Measurements from ENCODE around the gene USP22. TPM values are rescaled to one million over a fixed set of nuclear protein-coding genes. Genes with fewer than 3 reads are reported as not detected.

USP22 gene
- total and polyA plus RNA-seq, 2 experiments from 2014 or later = 68.9 to 296 TPM

DNA sequence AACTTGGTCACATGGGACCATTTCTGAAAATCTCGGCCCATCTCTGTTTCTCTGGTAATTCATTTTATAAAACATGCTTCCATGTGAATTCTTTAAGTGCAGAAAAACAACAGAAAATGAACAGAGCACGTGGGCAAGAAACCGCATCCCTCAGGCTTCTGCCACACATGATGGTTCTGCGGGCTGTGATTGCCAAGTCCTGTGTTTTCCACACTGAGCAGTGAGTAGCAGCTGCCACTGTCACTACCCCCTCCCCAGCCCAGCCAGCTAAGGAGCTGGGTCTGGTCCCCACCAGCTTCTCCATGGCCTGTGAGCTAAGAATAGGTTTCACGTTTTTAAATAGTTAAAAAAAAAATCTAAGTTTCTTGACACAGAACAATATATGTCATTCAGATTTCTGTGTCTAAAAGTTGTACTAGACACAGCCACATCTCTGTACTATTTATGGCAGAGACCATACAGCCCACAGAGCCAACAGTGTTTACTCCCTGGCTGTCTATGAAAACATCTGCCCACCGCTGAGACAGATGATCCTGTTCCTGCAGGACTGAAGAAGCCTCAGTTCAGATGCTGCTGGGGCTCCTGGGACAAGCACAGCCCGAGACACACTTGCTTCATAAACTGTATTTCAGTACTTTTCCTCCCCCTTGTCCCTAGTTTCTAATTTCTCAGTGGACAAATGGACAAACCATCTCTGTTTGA is 41.5 kb downstream of the USP22 start (continued):
- TF ChIP-seq CTCF (conservative IDR thresholded peaks at IDR 0.05; ENCODE audit: low read depth in 2 of 2) (no peak), EZH2 (IDR thresholded peaks at IDR 0.05; ENCODE audit: low read depth, unreplicated experiment) (no peak), EZH2phosphoT487 (IDR thresholded peaks at IDR 0.05; ENCODE audit: unreplicated experiment) (no peak), POLR2AphosphoS5 (IDR thresholded peaks at IDR 0.05; ENCODE audit: low read depth) (no peak), CREB1 (CRISPR knock-in tag; IDR thresholded peaks at IDR 0.05; ENCODE audit: low read depth) (no peak), ZNF331 (CRISPR knock-in tag; IDR thresholded peaks at IDR 0.05; ENCODE audit: low read depth) (no peak)
- TF ChIP-seq, protein P1, sequence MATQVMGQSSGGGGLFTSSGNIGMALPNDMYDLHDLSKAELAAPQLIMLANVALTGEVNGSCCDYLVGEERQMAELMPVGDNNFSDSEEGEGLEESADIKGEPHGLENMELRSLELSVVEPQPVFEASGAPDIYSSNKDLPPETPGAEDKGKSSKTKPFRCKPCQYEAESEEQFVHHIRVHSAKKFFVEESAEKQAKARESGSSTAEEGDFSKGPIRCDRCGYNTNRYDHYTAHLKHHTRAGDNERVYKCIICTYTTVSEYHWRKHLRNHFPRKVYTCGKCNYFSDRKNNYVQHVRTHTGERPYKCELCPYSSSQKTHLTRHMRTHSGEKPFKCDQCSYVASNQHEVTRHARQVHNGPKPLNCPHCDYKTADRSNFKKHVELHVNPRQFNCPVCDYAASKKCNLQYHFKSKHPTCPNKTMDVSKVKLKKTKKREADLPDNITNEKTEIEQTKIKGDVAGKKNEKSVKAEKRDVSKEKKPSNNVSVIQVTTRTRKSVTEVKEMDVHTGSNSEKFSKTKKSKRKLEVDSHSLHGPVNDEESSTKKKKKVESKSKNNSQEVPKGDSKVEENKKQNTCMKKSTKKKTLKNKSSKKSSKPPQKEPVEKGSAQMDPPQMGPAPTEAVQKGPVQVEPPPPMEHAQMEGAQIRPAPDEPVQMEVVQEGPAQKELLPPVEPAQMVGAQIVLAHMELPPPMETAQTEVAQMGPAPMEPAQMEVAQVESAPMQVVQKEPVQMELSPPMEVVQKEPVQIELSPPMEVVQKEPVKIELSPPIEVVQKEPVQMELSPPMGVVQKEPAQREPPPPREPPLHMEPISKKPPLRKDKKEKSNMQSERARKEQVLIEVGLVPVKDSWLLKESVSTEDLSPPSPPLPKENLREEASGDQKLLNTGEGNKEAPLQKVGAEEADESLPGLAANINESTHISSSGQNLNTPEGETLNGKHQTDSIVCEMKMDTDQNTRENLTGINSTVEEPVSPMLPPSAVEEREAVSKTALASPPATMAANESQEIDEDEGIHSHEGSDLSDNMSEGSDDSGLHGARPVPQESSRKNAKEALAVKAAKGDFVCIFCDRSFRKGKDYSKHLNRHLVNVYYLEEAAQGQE (IDR thresholded peaks at IDR 0.05; ENCODE audit: unreplicated experiment) = no peak
- TF ChIP-seq, protein P2, sequence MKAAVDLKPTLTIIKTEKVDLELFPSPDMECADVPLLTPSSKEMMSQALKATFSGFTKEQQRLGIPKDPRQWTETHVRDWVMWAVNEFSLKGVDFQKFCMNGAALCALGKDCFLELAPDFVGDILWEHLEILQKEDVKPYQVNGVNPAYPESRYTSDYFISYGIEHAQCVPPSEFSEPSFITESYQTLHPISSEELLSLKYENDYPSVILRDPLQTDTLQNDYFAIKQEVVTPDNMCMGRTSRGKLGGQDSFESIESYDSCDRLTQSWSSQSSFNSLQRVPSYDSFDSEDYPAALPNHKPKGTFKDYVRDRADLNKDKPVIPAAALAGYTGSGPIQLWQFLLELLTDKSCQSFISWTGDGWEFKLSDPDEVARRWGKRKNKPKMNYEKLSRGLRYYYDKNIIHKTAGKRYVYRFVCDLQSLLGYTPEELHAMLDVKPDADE (IDR thresholded peaks at IDR 0.05) = no peak

- Histone ChIP-seq H3K9me2 (ENCODE audit: insufficient read depth) (no peaks in the 10 kb centered on the region), H2AFZ (no peak overlapping the region), H4K20me1 (replicated peaks; ENCODE audit: insufficient read depth) (peaks cover 46% of the 10 kb centered on the region), H3K27ac (ENCODE audit: low read depth) (peak overlapping the region; percentile 84; the same call in 1 of the 2 replicates), H3K4me3 (no peak overlapping the region), H3K27me3 (ENCODE audit: insufficient read depth) (no peaks in the 10 kb centered on the region), H3K36me3 (ENCODE audit: insufficient read depth) (peaks cover 39% of the 10 kb centered on the region), H3F3A (replicated peaks; ENCODE audit: low read depth) (peaks cover 55% of the 10 kb centered on the region), H3K4me1 (ENCODE audit: insufficient read depth) (no peaks in the 10 kb centered on the region), H3K79me2 (replicated peaks; ENCODE audit: insufficient read depth) (peaks cover 33% of the 10 kb centered on the region), H3K4me2 (no peak overlapping the region)
- H3K4me1 Mint-ChIP-seq = peaks cover 22% of the 10 kb centered on the region
- H3K9me3 Mint-ChIP-seq = no peaks in the 10 kb centered on the region
- DNase-seq (ENCODE audit: low spot score) (no peak), ATAC-seq (no peak)
- H3K27me3 Mint-ChIP-seq (ENCODE audit: insufficient read depth, low read depth, poor library complexity) = peaks cover 28% of the 10 kb centered on the region
- H3K36me3 Mint-ChIP-seq (ENCODE audit: low read depth) = peaks cover 64% of the 10 kb centered on the region
- H3K4me3 Mint-ChIP-seq = no peak overlapping the region
- H3K27ac Mint-ChIP-seq = no peak overlapping the region
- TF ChIP-seq CREB1 (CRISPR knock-in tag; IDR thresholded peaks at IDR 0.05; ENCODE audit: low read depth) (no peak), STAT1 (IDR thresholded peaks at IDR 0.05; ENCODE audit: unreplicated experiment) (no peak), CTCF (conservative IDR thresholded peaks at IDR 0.05; ENCODE audit: low read depth in 2 of 2) (no peak), ZNF114 (CRISPR knock-in tag; IDR thresholded peaks at IDR 0.05) (no peak), JUNB (IDR thresholded peaks at IDR 0.05; ENCODE audit: unreplicated experiment) (no peak), EZH2phosphoT487 (IDR thresholded peaks at IDR 0.05; ENCODE audit: unreplicated experiment) (no peak), EZH2 (IDR thresholded peaks at IDR 0.05; ENCODE audit: low read depth, unreplicated experiment) (no peak), POLR2AphosphoS5 (IDR thresholded peaks at IDR 0.05; ENCODE audit: low read depth) (no peak)
Observed at GRCh38 chr17:20999841-21000532, 42.8 kb downstream of the USP22 start.

Data from GM23338 (cell line).